ENCODE results near the gene LLPH.

Gene LLPH

DNA sequence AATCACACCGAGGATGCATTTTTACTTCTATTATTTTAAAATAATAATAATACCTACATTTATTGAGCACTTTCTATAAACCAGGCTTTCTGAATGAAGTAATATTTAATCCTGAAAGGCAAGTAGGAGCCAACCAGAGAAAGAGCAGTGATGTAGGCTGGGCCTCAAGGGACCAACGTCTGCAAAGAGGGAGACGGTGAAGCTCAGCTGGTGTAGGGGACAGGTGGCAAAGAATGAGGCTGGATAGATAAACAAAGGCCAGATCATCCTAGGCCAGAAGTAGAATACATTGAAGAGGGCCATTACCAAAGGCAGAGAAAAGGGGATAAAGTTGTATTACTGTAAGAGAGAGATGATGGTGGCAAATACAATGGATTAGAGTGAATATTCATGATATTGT, 40.1 kb upstream of the LLPH start:
- Histone ChIP-seq H3F3A (ENCODE audit: insufficient read depth) (0 out of 2 replicates have a peak, but pooled peaks cover 7% of the 10 kb centered on the region), H3K9me3 (ENCODE audit: insufficient read depth, low read length) (no peaks in the 10 kb centered on the region; the same call in 1 of the 2 replicates), H3K79me2 (ENCODE audit: insufficient read depth, low read length) (peaks cover 38% of the 10 kb centered on the region), H4K20me1 (ENCODE audit: low read depth, low read length) (no peaks in the 10 kb centered on the region), H3K27me3 (ENCODE audit: low read length) (no peaks in the 10 kb centered on the region), H3K9ac (ENCODE audit: low read length) (no peak overlapping the region), H2AFZ (ENCODE audit: low read depth, low read length, severe bottlenecking) (peak overlapping the region; percentile 86), H3K9me2 (replicated peaks; ENCODE audit: insufficient read depth, low read length) (no peaks in the 10 kb centered on the region), H3K4me3 (ENCODE audit: insufficient read depth, low read length, poor library complexity, severe bottlenecking) (peak overlapping the region; percentile 80), H3K27ac (ENCODE audit: low read depth, low read length) (peak overlapping the region; percentile 90; the same call in 1 of the 2 replicates), H3K4me2 (ENCODE audit: low read depth, low read length, poor library complexity, severe bottlenecking) (peak overlapping the region; percentile 94), H3K36me3 (ENCODE audit: low read length) (peaks cover 21% of the 10 kb centered on the region)
- TF ChIP-seq EZH2phosphoT487 (conservative IDR thresholded peaks at IDR 0.05; ENCODE audit: low read length), result no peak
- TF ChIP-seq, protein P1, sequence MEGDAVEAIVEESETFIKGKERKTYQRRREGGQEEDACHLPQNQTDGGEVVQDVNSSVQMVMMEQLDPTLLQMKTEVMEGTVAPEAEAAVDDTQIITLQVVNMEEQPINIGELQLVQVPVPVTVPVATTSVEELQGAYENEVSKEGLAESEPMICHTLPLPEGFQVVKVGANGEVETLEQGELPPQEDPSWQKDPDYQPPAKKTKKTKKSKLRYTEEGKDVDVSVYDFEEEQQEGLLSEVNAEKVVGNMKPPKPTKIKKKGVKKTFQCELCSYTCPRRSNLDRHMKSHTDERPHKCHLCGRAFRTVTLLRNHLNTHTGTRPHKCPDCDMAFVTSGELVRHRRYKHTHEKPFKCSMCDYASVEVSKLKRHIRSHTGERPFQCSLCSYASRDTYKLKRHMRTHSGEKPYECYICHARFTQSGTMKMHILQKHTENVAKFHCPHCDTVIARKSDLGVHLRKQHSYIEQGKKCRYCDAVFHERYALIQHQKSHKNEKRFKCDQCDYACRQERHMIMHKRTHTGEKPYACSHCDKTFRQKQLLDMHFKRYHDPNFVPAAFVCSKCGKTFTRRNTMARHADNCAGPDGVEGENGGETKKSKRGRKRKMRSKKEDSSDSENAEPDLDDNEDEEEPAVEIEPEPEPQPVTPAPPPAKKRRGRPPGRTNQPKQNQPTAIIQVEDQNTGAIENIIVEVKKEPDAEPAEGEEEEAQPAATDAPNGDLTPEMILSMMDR (IDR thresholded peaks at IDR 0.05; ENCODE audit: insufficient read depth, low read length, poor library complexity, severe bottlenecking), result no peak

DNA sequence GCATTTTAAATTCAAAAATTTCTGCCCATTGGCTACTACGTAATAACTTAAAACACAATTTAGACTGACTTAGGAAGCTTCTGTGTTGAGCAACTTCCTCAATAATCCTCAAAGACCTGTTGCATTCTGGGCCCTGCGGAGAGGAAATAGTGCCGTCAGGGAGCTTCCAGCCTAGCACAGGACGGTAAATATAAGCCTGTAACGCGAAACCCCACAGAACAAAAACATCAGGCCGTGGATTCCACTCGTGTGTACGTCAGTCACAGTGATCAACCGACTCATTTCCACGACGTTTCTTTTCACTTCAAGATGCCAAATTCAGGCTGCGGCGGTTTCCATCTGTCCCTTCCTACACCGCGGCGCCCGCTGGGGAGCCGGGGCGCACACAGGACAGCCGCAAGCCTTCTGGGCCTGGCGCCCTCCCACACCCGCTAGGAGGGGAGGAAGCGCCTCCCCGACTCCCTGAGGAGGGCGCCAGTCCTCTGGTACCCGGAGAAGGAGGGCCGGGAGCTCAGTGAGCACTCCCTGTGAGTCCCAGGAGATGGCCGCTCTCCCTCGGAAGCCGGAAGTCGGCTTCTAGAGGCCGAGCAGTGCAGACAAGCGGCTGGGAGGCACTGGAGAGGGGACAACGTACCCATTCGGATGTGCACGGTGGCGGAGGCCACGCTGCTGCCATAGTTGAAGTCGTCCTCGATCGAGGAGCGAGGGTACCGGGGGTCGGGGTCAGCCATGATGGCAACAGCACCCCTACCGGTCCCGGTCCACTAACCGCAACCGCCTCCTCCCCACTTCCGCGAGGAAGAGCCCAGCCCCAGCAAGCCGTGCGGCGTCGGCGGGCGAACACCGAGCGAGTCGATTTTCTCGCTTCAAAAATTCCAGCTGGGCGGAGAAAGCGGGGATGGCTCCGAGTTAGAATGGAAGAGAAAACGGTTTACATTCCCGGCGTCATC, 38.9 kb upstream of the LLPH start, which contains the start of gene TMBIM4:
Gene TMBIM4 (minus strand): TSS at position 776 of the 950 bp plus-strand sequence. CDS start 45 bp downstream, at position 731.
- H4K20me1 ChIP-seq (ENCODE audit: low read depth, low read length), result no peaks in the 10 kb centered on the region
- H3K9me2 ChIP-seq (replicated peaks; ENCODE audit: insufficient read depth, low read length), result no peaks in the 10 kb centered on the region
- H3K27ac ChIP-seq (ENCODE audit: low read depth, low read length), result peak within 1 kb of the TSS; percentile 90
- peak within 1 kb of the TSS; percentile 90 for H3K9ac ChIP-seq (ENCODE audit: low read length)
- peaks cover 49% of the 10 kb centered on the region for H3K79me2 ChIP-seq (ENCODE audit: insufficient read depth, low read length)
- peak within 1 kb of the TSS; percentile 80 for H3K4me3 ChIP-seq (ENCODE audit: insufficient read depth, low read length, poor library complexity, severe bottlenecking)
- 0 out of 2 replicates have a peak, but pooled peaks cover 7% of the 10 kb centered on the region for H3F3A ChIP-seq (ENCODE audit: insufficient read depth)
- TF ChIP-seq, protein P1 (IDR thresholded peaks at IDR 0.05; ENCODE audit: insufficient read depth, low read length, poor library complexity, severe bottlenecking), result peak; percentile 12
- no peak for TF ChIP-seq EZH2phosphoT487 (conservative IDR thresholded peaks at IDR 0.05; ENCODE audit: low read length)
- H3K9me3 ChIP-seq (ENCODE audit: insufficient read depth, low read length), result no peaks in the 10 kb centered on the region; the same call in 1 of the 2 replicates
- H3K36me3 ChIP-seq (ENCODE audit: low read length), result peaks cover 30% of the 10 kb centered on the region
- H2AFZ ChIP-seq (ENCODE audit: low read depth, low read length, severe bottlenecking), result peak within 1 kb of the TSS; percentile 86
- H3K4me2 ChIP-seq (ENCODE audit: low read depth, low read length, poor library complexity, severe bottlenecking), result peak within 1 kb of the TSS; percentile 94
- no peaks in the 10 kb centered on the region for H3K27me3 ChIP-seq (ENCODE audit: low read length)

DNA sequence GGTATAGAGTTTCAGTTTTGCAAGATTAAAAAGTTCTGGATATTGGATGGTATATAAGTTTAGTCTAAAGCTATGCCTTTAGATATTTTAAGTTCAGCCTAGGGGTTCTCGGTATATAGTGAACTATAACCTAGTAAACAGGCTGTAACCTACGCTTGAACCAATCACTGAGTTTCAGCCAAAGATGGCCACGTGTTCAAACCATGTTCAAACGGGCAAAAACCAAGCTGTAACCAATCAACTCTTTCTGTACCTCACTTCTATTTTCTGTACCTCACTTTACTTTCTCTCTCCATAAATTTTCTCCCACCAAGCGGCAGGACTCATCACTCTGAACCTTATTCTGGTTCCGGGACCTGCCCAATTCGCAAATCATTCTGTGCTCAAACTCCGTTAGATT, 37.9 kb upstream of the LLPH start:
- peak overlapping the region; percentile 90 for H3K9ac ChIP-seq (ENCODE audit: low read length)
- no peaks in the 10 kb centered on the region for H3K9me2 ChIP-seq (replicated peaks; ENCODE audit: insufficient read depth, low read length)
- TF ChIP-seq, protein P1 (IDR thresholded peaks at IDR 0.05; ENCODE audit: insufficient read depth, low read length, poor library complexity, severe bottlenecking), result no peak
- no peak for TF ChIP-seq EZH2phosphoT487 (conservative IDR thresholded peaks at IDR 0.05; ENCODE audit: low read length)
- H3K79me2 ChIP-seq (ENCODE audit: insufficient read depth, low read length), result peaks cover 60% of the 10 kb centered on the region
- H3K9me3 ChIP-seq (ENCODE audit: insufficient read depth, low read length), result no peaks in the 10 kb centered on the region; the same call in 1 of the 2 replicates
- no peak overlapping the region for H2AFZ ChIP-seq (ENCODE audit: low read depth, low read length, severe bottlenecking)
- peak overlapping the region; percentile 80 for H3K4me3 ChIP-seq (ENCODE audit: insufficient read depth, low read length, poor library complexity, severe bottlenecking)
- H3K4me2 ChIP-seq (ENCODE audit: low read depth, low read length, poor library complexity, severe bottlenecking), result peak overlapping the region; percentile 94
- peak overlapping the region; percentile 90; the same call in 1 of the 2 replicates for H3K27ac ChIP-seq (ENCODE audit: low read depth, low read length)
- H3K27me3 ChIP-seq (ENCODE audit: low read length), result no peaks in the 10 kb centered on the region
- H4K20me1 ChIP-seq (ENCODE audit: low read depth, low read length), result no peaks in the 10 kb centered on the region
- H3F3A ChIP-seq (ENCODE audit: insufficient read depth), result 0 out of 2 replicates have a peak, but pooled peaks cover 7% of the 10 kb centered on the region
- H3K36me3 ChIP-seq (ENCODE audit: low read length), result peaks cover 30% of the 10 kb centered on the region

Data from SU-DHL-6 (cell line).